GM18507 (cell line): ENCODE measurements around the gene GCC1.

Experiments used
- DNase-seq: peaks from one replicate; pipeline ENCODE4 v3.0.0; 2011; ENCODE audit warnings: low read depth; ENCODE audit not compliant: insufficient read length; ENCODE audit errors: extremely low spot score
- FAIRE-seq: peaks from 2 replicates; lab custom pipeline; 2011; peaks lifted over from hg19 to GRCh38; lab: Jason Lieb, UNC

Gene GCC1, protein sequence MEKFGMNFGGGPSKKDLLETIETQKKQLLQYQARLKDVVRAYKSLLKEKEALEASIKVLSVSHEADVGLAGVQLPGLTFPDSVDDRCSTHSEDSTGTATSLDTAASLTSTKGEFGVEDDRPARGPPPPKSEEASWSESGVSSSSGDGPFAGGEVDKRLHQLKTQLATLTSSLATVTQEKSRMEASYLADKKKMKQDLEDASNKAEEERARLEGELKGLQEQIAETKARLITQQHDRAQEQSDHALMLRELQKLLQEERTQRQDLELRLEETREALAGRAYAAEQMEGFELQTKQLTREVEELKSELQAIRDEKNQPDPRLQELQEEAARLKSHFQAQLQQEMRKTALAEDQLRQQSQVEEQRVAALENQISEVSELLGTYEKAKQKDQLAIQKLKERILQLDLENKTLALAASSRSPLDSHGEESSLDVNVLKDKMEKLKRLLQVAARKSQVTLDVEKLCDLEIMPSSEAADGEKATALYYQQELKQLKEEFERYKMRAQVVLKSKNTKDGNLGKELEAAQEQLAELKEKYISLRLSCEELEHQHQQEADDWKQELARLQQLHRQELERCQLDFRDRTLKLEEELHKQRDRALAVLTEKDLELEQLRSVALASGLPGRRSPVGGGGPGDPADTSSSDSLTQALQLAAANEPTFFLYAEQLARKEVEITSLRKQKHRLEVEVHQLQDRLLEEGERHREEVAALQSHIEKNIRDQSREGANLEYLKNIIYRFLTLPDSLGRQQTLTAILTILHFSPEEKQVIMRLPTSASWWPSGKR

DNA sequence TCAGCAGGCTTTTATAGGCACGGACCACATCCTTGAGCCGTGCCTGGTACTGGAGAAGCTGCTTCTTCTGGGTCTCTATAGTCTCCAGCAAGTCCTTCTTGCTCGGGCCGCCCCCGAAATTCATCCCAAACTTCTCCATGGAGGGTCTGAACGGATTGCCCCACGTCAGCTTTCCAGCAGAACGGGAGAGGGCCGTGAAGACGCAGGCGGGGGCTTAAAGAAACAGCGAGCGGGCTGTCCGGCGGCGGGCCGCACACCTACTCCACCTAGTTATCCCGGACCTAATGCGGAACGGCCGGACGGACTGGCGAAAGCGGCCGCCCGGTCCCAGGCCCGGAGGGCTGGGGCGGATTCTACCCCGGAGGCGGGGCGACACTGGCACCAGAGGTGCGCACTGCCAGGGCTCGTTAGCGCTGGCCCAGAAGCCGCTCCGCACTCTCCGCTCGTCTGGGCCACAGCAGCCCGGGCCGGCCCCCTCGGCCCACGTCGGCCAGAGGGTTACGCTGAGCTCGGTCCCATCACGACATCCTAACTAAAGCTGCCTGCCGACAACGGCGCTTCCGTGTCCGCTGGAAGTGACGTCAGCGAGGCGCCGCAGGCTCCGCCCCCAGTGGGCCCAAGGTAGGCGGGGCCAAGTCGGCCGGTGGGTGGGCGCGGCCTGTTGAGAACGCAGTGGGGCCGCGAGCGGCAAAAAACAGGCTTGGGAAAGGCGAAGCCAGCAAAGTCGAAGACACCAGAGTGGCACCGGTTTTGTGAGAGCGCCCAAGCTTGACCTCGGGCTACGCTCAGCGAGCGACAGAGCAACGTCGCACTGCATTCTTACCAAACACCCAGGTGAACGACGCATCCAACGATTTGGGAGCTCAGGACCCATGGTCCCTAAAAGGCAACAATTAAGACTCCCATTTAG lies at the start of gene GCC1:
TSS of gene GCC1 (minus strand) at position 553 of the 910 bp plus-strand sequence. CDS start at position 139, 414 bp downstream.
- FAIRE-seq = peak; percentile 86

GRCh38 chr7:127632276-127632910 lies 47.0 kb upstream of the GCC1 start:
- FAIRE-seq (no peak), DNase-seq (no peak)

More for the DNA sequence above, at the start of gene GCC1:
- DNase-seq = peak; percentile 81

GRCh38 chr7:127629268-127629854 lies 44.0 kb upstream of the GCC1 start:
- DNase-seq = no peak
- no peak for FAIRE-seq

GRCh38 chr7:127628445-127628844 lies 43.0 kb upstream of the GCC1 start:
- FAIRE-seq = no peak
- DNase-seq = no peak

GRCh38 chr7:127625331-127625730 lies 39.9 kb upstream of the GCC1 start:
- no peak for FAIRE-seq
- no peak for DNase-seq

DNA sequence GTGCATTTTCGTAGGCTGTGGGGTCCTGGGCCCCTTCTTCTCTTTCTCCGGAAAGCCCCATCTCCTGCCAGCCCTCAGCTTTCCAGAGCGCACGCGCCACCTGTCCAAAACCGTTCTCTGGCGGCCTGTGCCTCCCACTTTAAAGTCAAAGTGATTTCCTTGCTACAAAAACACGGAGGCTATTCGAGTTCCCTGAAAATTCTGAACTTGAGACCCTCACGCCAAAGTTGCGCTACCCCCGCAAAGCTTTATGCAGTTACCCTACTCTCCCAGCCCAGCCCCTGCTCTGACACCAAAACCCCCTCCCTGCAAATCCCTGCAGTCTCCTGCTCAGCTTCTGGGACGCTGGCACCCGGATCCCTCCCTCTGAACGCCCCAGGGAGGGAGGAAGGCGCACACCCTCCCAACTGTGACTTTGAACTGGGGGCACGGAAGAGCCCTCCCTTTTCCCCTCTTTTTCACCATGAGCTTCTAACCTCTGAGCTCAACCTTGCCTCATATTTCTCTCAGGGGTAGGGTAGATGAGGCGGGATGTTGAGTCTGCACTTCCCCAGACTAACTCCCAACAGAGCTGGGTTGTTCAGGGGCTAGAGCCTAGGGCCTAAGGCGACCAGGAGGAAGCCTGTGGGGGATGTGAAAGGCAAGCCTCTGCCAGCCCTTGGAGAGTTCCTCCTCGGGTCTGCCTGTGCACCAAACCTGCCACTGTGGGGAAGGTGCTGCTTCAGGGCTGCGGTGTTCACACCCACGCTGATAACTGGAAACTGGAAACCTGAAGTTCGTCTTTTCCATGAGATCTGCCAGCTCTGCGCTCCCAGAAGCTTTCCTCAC lies 35.2 kb upstream of the GCC1 start:
- FAIRE-seq (no peak), DNase-seq (no peak)

DNA sequence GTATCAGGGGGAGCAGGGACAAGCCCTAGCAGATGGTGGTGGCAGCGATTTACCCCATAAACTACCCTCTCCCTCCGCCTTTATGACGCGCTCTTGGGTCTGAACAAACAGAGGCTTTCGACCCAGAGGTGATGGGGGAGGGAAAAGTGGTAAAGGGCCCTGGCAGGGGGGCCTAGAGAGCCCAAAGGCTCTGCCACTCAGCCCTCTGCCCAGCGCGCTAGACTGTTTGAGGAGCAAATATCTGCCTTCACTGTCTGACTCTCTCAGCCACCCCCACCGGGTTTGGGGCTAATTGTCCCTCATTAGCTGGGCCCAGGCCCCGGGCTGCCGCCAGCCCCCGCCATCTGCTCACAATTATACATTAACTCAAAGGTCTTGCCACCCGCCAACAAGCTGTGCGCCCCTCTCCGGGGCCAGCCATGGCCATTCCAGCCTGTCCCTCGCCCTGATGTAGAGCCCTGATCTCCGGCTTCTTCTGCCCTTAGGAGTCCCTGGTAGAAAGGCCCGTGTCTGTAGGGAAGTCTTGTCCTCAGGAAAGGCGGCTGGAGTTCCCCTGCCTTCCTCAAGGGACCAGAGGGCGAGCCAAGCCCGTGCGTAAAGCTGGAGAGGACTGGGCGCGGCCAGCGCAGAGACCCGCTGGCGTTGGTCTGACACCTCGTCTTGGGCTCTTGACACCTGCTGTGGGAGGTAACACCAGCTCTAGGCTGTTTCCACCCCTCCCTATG lies 34.4 kb upstream of the GCC1 start:
- DNase-seq (no peak), FAIRE-seq (no peak)

GRCh38 chr7:127618775-127619174 lies 33.4 kb upstream of the GCC1 start:
- no peak for DNase-seq
- no peak for FAIRE-seq

GRCh38 chr7:127618042-127618441 lies 32.6 kb upstream of the GCC1 start, which contains the start of gene PAX4:
PAX4 (minus strand) TSS chr7:127618142; CDS start chr7:127615928, 2,214 bp downstream.
- no peak for DNase-seq

DNA sequence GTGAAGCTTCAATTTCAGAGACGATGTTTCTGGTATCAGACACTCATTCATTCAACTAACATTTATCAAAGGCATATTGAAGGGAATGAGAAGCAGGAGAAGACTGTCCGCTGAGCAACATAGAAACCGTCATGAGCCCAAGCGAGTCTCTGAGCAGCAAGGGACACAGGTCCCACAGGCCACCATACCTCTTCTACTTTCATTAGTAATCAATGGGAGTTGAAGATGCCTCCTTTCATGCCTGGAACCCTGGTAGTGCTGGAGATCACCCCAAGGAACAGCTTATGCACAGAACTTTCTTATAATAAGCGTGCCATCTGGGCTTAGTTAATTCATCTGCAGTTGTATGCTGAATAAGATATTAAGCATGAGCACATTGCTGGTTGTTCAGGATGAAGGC lies 31.3 kb upstream of the GCC1 start:
- FAIRE-seq = no peak
- DNase-seq = no peak

More at GRCh38 chr7:127618042-127618441, 32.6 kb upstream of the GCC1 start, which contains the start of gene PAX4:
- FAIRE-seq = no peak

DNA sequence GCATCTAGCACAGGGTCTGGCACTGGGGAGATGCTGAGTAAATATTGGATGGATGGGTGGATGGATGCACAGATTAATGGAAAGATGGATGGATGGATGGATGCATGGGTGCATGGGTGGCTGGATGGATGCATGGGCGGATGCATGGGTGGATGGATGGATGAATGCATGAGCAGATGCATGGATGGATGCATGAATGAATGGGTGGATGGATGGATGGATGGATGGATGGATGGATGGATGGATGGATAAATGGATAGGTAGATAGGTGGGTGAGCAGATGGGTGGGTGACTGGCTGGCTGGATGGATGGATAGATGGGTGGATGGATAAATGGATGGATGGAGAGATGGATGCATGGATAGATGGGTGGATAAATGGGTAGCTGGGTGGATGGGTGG lies 26.9 kb upstream of the GCC1 start:
- DNase-seq = no peak
- FAIRE-seq = no peak

DNA sequence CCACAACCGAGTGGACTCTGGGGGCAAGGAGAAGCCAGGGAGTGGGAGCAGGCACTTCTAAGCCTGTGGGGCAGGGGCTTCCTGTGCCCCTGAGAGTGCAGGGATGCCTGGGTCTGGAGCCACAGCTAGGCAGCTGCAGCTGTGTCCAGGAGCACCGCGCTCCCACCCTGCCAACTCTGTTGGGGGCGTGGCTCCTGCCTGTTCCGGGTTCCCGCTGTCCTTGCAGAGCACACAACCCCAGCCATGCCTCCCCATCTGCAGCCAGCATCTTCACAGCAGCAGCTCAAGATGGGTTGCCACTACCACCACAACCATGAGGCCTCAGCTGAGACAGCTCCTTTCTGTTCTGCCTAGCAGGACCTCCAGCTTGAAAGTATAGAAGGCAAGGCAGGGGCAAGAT lies 23.9 kb upstream of the GCC1 start:
- DNase-seq (no peak), FAIRE-seq (no peak)

DNA sequence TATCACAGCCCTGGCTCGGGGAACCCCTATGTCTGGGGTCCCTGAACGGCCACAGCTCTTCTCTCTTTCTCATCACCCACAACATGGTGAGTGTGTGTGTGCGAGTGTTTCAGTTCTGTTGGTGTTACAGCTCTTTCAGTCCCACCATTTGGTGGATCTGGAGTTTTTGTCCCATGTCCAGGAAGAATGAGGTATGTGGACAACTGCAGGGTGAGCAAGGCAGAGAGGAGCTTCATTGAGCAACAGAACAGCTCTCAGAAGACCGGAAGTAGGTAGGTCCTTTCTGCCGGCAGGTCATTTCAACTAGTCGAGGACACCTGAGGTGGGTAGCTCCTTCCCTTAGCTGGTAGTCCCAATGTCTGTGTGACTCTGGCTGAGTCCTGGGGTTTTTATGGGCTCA lies 23.1 kb upstream of the GCC1 start:
- DNase-seq (no peak), FAIRE-seq (no peak)

- FAIRE-seq = no peak
- DNase-seq = no peak
Measured at GRCh38 chr7:127600885-127601284, 15.5 kb upstream of the GCC1 start.

- no peak for DNase-seq
- no peak for FAIRE-seq
Measured at GRCh38 chr7:127598318-127598717, 12.9 kb upstream of the GCC1 start.

GRCh38 chr7:127595737-127596136 lies 10.3 kb upstream of the GCC1 start:
- FAIRE-seq (no peak), DNase-seq (no peak)

DNA sequence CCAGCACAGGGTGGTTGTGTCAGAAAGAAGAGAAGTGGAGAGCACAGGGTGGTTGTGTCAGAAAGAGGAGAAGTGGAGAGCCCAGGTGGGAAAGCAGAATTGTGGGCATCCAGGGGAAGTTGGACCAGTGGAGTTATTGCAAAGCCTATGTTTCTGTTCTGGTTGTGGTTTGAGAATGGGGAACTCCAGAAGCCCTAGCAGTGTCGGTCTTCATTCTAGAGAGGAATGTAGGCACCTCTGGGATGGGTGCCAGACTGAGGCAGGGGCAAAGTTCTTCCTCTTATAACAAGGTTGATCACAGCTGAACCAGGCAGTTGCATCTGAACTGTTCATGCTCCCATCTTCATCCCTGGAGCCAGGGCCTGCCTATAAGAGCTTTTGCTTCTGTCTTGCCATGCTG lies 9.1 kb upstream of the GCC1 start:
- DNase-seq (no peak), FAIRE-seq (no peak)
